Stimulated activated CD4-positive, alpha-beta T cell treated with anti-CD3 and anti-CD28 coated beads, Interleukin-12 subunit alpha, Interleukin-12 subunit beta, amount 100 ng/mL, for 4 hours (primary cell): ENCODE measurements around the gene DGKG.

ENCODE experiments used
- DNase-seq: peaks from one replicate; pipeline ENCODE4 v3.0.0-alpha.2; 2020

Gene DGKG

GRCh38 chr3:186200726-186201125, 161.3 kb downstream of the DGKG start:
- DNase-seq, result no peak

- no peak for DNase-seq
These were observed 163.6 kb downstream of the DGKG start for GRCh38 chr3:186198442-186198841.

GRCh38 chr3:186194451-186194811, 167.6 kb downstream of the DGKG start:
- DNase-seq, result no peak

GRCh38 chr3:186193534-186194450, 168.2 kb downstream of the DGKG start:
- DNase-seq, result no peak

GRCh38 chr3:186192823-186193222, 169.2 kb downstream of the DGKG start:
- no peak for DNase-seq

GRCh38 chr3:186189492-186189891, 172.5 kb downstream of the DGKG start:
- DNase-seq, result no peak

- DNase-seq, result no peak
These were observed 174.4 kb downstream of the DGKG start for GRCh38 chr3:186187401-186188275.

- no peak for DNase-seq
These were observed 176.7 kb downstream of the DGKG start for GRCh38 chr3:186185194-186185787.

GRCh38 chr3:186184021-186184420, 178.0 kb downstream of the DGKG start:
- DNase-seq, result no peak

- DNase-seq, result no peak
These were observed 179.2 kb downstream of the DGKG start for GRCh38 chr3:186182850-186183249.

- no peak for DNase-seq
These were observed 180.1 kb downstream of the DGKG start for GRCh38 chr3:186181901-186182300.

GRCh38 chr3:186180891-186181481, 181.0 kb downstream of the DGKG start:
- no peak for DNase-seq

GRCh38 chr3:186180151-186180550, 181.9 kb downstream of the DGKG start:
- no peak for DNase-seq

- DNase-seq, result no peak
These were observed 183.6 kb downstream of the DGKG start for GRCh38 chr3:186178412-186178811.

- DNase-seq, result no peak
These were observed 185.6 kb downstream of the DGKG start for GRCh38 chr3:186176373-186176990.

- no peak for DNase-seq
These were observed 188.7 kb downstream of the DGKG start for GRCh38 chr3:186173224-186173815.

- DNase-seq, result no peak
These were observed 189.7 kb downstream of the DGKG start for GRCh38 chr3:186172353-186172752.

- DNase-seq, result no peak
These were observed 190.5 kb downstream of the DGKG start for GRCh38 chr3:186171521-186171920.

- no peak for DNase-seq
These were observed 191.5 kb downstream of the DGKG start for GRCh38 chr3:186170516-186170915.

- DNase-seq, result no peak
These were observed 192.7 kb downstream of the DGKG start for GRCh38 chr3:186169379-186169778.

GRCh38 chr3:186168976-186169375, 193.1 kb downstream of the DGKG start:
- DNase-seq, result no peak
